ENCODE measurements around the gene ETDC. TPM values are rescaled to one million over a fixed set of nuclear protein-coding genes. Genes with fewer than 3 reads are reported as not detected.
"Not testable (repeated sequence)": the region's sequence is repeated elsewhere in the genome, so short reads cannot be mapped to it uniquely, and the experiment has no call there.

ETDC gene
- not detected for polyA plus RNA-seq (ENCODE audit: low read depth in 6 of 6)

DNA sequence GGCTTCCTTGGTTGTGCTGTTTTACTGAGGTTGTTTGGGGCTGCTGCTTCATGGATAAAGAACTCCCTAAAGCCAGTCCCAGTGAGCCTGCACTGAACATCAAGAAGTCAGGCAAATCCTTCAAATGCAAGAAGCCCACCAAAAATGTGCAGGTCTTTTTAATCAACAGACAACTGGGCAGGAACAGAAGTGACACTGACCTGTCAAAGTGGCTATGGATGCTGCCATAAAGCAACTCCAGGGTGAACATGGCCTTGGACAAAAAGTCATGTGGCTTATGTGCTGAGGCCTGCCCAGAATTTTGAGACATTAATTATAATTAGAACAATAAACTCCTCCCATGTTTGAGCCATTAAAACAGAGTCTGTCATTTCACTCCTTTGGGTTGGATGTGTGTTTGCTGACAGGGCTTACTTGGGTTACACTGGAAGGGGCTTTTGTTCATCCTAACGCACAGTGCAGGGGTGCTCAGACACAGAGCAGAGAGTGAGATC is at the start of gene ETDC:
Gene ETDC (plus strand): TSS at position 51 of the 494 bp plus-strand sequence. CDS start 0 bp downstream, at position 51.
- Mint-ChIP-seq H3K4me1 (peaks cover 10 to 28% (median 18%) of the 10 kb centered on the region in 3 donors), H3K9me3 (peaks cover 0 to 18% (median 4%) of the 10 kb centered on the region in 7 donors), H3K36me3 (no peaks in the 10 kb centered on the region), H3K27me3 (no peaks in the 10 kb centered on the region), H3K27ac (peak within 1 kb of the TSS in 1 of 6 donors; percentile 67), H3K4me3 (no peak within 1 kb of the TSS)
- DNase-seq = no peak
- no peak for ATAC-seq (ENCODE audit: low read depth in 2 of 2)

GRCh38 chrX:135260976-135261375 is 48.3 kb upstream of the ETDC start:
- not testable (repeated sequence) for H3K4me3 Mint-ChIP-seq; H3K9me3 Mint-ChIP-seq; H3K4me1 Mint-ChIP-seq; H3K27ac Mint-ChIP-seq; DNase-seq; ATAC-seq (ENCODE audit: low read depth in 2 of 2); H3K36me3 Mint-ChIP-seq
- H3K27me3 Mint-ChIP-seq = peaks cover 4 to 26% (median 19%) of the 10 kb centered on the region in 3 donors

- not testable (repeated sequence) for DNase-seq; H3K27ac Mint-ChIP-seq; H3K4me3 Mint-ChIP-seq; H3K4me1 Mint-ChIP-seq; H3K36me3 Mint-ChIP-seq; ATAC-seq (ENCODE audit: low read depth in 2 of 2)
- peaks cover 9 to 26% (median 23%) of the 10 kb centered on the region in 3 donors for H3K27me3 Mint-ChIP-seq
- H3K9me3 Mint-ChIP-seq = peaks cover 3 to 11% (median 9%) of the 10 kb centered on the region in 7 donors
These were observed 45.9 kb upstream of the ETDC start for GRCh38 chrX:135263376-135263775.

DNA sequence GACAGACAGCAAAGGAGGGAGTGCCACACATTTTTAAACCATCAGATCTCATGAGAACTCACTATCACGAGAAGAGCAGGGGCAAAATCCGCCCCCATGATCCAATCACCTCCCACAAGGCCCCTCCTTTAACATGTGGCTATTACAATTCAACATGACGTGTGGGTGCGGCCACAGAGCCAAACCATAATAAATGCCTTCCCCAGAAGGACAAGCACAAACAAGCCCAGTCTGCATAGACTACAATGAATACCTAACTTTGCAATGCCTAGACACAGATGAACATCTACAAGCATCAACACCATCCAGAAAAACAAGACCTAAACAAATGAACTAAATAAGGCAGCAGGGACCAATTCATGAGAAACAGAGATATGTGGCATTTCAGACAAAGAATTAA is 45.1 kb upstream of the ETDC start:
- Mint-ChIP-seq H3K4me1 (no peaks in the 10 kb centered on the region), H3K36me3 (peaks cover 0 to 7% of the 10 kb centered on the region in 2 donors), H3K4me3 (no peak overlapping the region), H3K27ac (no peak overlapping the region), H3K27me3 (peaks cover 9 to 26% (median 23%) of the 10 kb centered on the region in 3 donors), H3K9me3 (peaks cover 8 to 19% (median 13%) of the 10 kb centered on the region in 7 donors)
- ATAC-seq (ENCODE audit: low read depth in 2 of 2) (no peak), DNase-seq (no peak)

DNA sequence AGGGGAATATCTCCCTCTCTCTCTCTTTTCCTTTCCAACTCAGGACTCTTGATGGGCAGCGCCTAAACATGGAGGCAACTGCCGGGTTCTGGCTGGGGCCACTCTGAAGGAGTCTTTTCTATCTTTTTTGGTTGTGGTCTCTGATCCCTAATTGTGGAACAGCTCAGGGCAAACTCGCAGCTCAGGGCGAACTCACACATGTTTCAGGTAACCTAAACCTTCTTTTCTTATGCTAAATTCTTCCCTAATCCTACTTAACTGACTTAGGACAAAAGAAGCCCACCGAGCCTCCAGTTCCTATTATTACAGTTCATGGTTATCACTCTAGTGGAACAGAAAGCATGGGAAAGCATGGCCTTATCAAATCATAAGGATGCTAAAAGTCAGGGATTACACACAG is 36.1 kb upstream of the ETDC start:
- Mint-ChIP-seq H3K27me3 (no peaks in the 10 kb centered on the region), H3K9me3 (peaks cover 4 to 29% (median 20%) of the 10 kb centered on the region in 7 donors), H3K27ac (peak overlapping the region in 2 of 6 donors; percentile 7 to 12), H3K36me3 (no peaks in the 10 kb centered on the region), H3K4me1 (no peaks in the 10 kb centered on the region), H3K4me3 (no peak overlapping the region)
- DNase-seq = no peak
- no peak for ATAC-seq (ENCODE audit: low read depth in 2 of 2)

DNA sequence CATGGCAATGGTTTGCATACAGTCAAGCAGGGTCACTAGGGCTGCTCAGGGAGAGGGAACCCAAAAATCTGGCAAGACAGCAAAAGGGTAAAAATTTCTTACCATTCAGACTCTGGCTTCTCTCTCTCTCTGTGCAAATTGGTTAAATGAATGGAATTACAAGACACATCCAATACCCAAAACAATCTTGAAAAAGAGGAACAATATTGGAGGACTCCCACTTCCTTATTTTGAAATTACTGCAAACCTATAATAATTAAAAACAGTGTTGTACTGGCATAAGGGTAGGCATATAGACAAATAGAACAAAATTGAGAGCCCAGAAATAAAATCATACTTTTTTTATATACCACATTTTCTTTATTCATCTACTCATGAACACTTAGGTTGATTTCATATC is 33.3 kb upstream of the ETDC start:
- Mint-ChIP-seq H3K4me3 (no peak overlapping the region), H3K36me3 (peaks cover 0 to 3% of the 10 kb centered on the region in 2 donors), H3K4me1 (no peaks in the 10 kb centered on the region), H3K27me3 (no peaks in the 10 kb centered on the region), H3K9me3 (peaks cover 9 to 44% (median 33%) of the 10 kb centered on the region in 7 donors), H3K27ac (no peak overlapping the region)
- ATAC-seq (ENCODE audit: low read depth in 2 of 2) (no peak), DNase-seq (no peak)

- Mint-ChIP-seq H3K36me3 (peaks cover 26 to 53% of the 10 kb centered on the region in 2 donors), H3K27ac (no peak overlapping the region), H3K4me1 (no peaks in the 10 kb centered on the region), H3K9me3 (peaks cover 9 to 72% (median 64%) of the 10 kb centered on the region in 7 donors), H3K27me3 (no peaks in the 10 kb centered on the region), H3K4me3 (no peak overlapping the region)
- DNase-seq = no peak
- no peak for ATAC-seq (ENCODE audit: low read depth in 2 of 2)
These were observed 21.9 kb upstream of the ETDC start for GRCh38 chrX:135287266-135287823.

GRCh38 chrX:135295238-135295943 is 13.9 kb upstream of the ETDC start:
- peaks cover 2 to 6% (median 3%) of the 10 kb centered on the region in 7 donors for H3K9me3 Mint-ChIP-seq
- peaks cover 4 to 21% of the 10 kb centered on the region in 2 donors for H3K36me3 Mint-ChIP-seq
- H3K4me3 Mint-ChIP-seq = peak overlapping the region; percentile 81 to 95 (median 92)
- H3K27ac Mint-ChIP-seq = peak overlapping the region; percentile 62 to 95 (median 85)
- ATAC-seq (ENCODE audit: low read depth in 2 of 2) = peak; percentile 98 to 99
- peaks cover 4 to 20% (median 9%) of the 10 kb centered on the region in 3 donors for H3K4me1 Mint-ChIP-seq
- no peaks in the 10 kb centered on the region for H3K27me3 Mint-ChIP-seq
- DNase-seq = peak; percentile 38

GRCh38 chrX:135295944-135296305 is 13.4 kb upstream of the ETDC start:
- Mint-ChIP-seq H3K9me3 (peaks cover 0 to 5% (median 2%) of the 10 kb centered on the region in 7 donors), H3K4me3 (peak overlapping the region; percentile 81 to 95 (median 92)), H3K27me3 (no peaks in the 10 kb centered on the region), H3K27ac (peak overlapping the region in 4 of 6 donors; percentile 62 to 88 (median 82)), H3K36me3 (peaks cover 4 to 18% of the 10 kb centered on the region in 2 donors), H3K4me1 (peaks cover 4 to 20% (median 10%) of the 10 kb centered on the region in 3 donors)
- ATAC-seq (ENCODE audit: low read depth in 2 of 2) (peak; percentile 46 to 48), DNase-seq (no peak)

DNA sequence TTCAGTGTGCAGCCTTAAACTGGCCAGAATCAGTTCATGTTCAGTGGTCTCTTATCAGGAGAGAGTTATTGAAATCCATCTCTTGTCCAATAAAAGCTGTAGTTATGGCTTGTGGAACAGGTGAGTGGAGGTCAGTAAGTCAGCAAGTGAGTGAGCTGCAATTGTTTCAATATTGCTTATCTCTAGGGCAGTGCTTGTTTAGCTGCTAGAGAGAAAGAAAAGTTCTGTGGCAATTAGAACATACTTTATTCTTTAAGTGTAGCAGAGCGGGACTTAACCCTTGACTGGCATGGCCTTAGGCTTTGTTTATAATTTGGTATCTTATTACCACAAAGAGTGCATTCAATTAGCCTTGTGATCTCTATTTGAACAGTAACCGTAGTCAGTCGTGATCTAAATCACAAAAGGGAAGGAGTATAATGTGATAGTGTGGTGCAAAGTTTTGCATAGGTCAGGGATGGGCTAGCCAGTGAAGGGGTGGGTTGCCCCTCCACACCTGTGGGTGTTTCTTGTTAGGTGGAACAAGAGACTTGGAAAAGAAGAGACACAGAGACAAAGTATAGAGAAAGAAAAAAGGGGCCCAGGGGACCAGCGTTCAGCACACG is 6.9 kb upstream of the ETDC start:
- Mint-ChIP-seq H3K4me1 (peaks cover 0 to 22% (median 7%) of the 10 kb centered on the region in 3 donors), H3K27ac (no peak overlapping the region), H3K4me3 (no peak overlapping the region), H3K27me3 (no peaks in the 10 kb centered on the region), H3K36me3 (no peaks in the 10 kb centered on the region), H3K9me3 (peaks cover 0 to 2% (median 0%) of the 10 kb centered on the region in 7 donors)
- no peak for DNase-seq
- no peak for ATAC-seq (ENCODE audit: low read depth in 2 of 2)

- H3K4me1 Mint-ChIP-seq = peaks cover 0 to 23% (median 7%) of the 10 kb centered on the region in 3 donors
- H3K4me3 Mint-ChIP-seq = no peak overlapping the region
- no peaks in the 10 kb centered on the region for H3K36me3 Mint-ChIP-seq
- H3K9me3 Mint-ChIP-seq = no peaks in the 10 kb centered on the region
- ATAC-seq (ENCODE audit: low read depth in 2 of 2) = no peak
- DNase-seq = no peak
- no peaks in the 10 kb centered on the region for H3K27me3 Mint-ChIP-seq
- H3K27ac Mint-ChIP-seq = no peak overlapping the region
These were observed 4.5 kb upstream of the ETDC start for GRCh38 chrX:135304741-135305140.

GRCh38 chrX:135307171-135307570 is 2.1 kb upstream of the ETDC start:
- Mint-ChIP-seq H3K4me1 (peaks cover 0 to 22% (median 7%) of the 10 kb centered on the region in 3 donors), H3K9me3 (peaks cover 0 to 6% (median 0%) of the 10 kb centered on the region in 7 donors), H3K4me3 (no peak overlapping the region), H3K27me3 (no peaks in the 10 kb centered on the region), H3K36me3 (no peaks in the 10 kb centered on the region), H3K27ac (peak overlapping the region in 4 of 6 donors; percentile 18 to 67 (median 49))
- DNase-seq (no peak), ATAC-seq (ENCODE audit: low read depth in 2 of 2) (no peak)

DNA sequence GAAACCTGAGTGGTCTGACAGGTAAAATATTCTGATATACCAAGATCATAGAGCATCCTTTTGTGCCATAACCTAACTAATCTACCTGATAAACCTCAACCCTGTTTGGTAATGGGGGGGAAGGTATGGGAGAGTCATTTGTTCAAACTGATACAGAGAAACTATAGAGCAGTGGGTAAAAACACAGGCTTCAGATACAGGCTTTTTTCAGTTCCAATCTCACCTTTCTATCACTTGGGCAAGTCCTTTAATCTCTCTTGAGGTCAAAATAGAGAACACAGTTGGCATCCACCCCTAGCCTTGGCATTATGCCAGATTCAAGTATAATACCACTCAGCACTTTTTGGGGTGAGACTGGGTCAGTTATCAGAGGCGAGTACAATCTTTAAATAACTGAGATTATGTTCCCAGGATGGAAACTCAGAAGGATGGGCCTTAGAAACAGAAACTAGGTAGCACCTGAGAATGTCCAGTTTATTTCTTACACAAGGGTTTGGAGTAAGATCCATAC is 880 bp upstream of the ETDC start:
- peaks cover 0 to 18% (median 8%) of the 10 kb centered on the region in 3 donors for H3K4me1 Mint-ChIP-seq
- H3K4me3 Mint-ChIP-seq = no peak overlapping the region
- H3K27me3 Mint-ChIP-seq = no peaks in the 10 kb centered on the region
- no peaks in the 10 kb centered on the region for H3K36me3 Mint-ChIP-seq
- peaks cover 0 to 8% (median 1%) of the 10 kb centered on the region in 7 donors for H3K9me3 Mint-ChIP-seq
- H3K27ac Mint-ChIP-seq = no peak overlapping the region
- ATAC-seq (ENCODE audit: low read depth in 2 of 2) = no peak
- DNase-seq = no peak

Measured in naive B cell (primary cell).